Left colon (tissue), 2 donors: ENCODE measurements around the gene GTF2A1L. TPM values are rescaled to one million over a fixed set of nuclear protein-coding genes. Genes with fewer than 3 reads are reported as not detected.
"Not testable (repeated sequence)": the region's sequence is repeated elsewhere in the genome, so short reads cannot be mapped to it uniquely, and the experiment has no call there.

Experiments used
- ATAC-seq: fragments of 200-7000 bp; cut with Tn5 transposase; one replicate; pipeline ENCODE4 v1.9.1; 2020; ENCODE audit warnings: mild to moderate bottlenecking, moderate library complexity
- DNase-seq, 2 donors: peaks; one replicate each; pipeline ENCODE4 v3.0.0-alpha.2; 2020
- intact Hi-C, 2 donors: fragments of 100-400 bp; cut with DNase I in 1 of 2; cut with micrococcal nuclease in 1 of 2; formaldehyde crosslinking; loops; one replicate each; pipeline versions ENCODE4 v1.11.2 to v1.14.0; 2022; cut with DNase I, micrococcal nuclease
- total RNA-seq, 2 donors: library from RNA; stranded (reverse); fragmentation: NEBNext Ultra II Directional; extraction: Animal tissue kit (Norgen Biotek cat#: 25700); gene quantifications; one replicate each; pipeline ENCODE4 v1.2.1, GENCODE V29; 2021
- donor health status: DM: no; HTN: no; CAD: no.
- donor health status: DM: yes; HTN: yes; CAD: no.

Gene GTF2A1L
- total RNA-seq, 2 donors from 2014 or later = not detected

GRCh38 chr2:48600917-48601316 is 16.7 kb upstream of the GTF2A1L start:
- DNase-seq (no peak), ATAC-seq (no peak)
- intact Hi-C loops = no loop called here

GRCh38 chr2:48601349-48601748 is 16.3 kb upstream of the GTF2A1L start:
- intact Hi-C loops = no loop called here
- DNase-seq (peak in 1 of 2 donors; percentile 17), ATAC-seq (peak; percentile 60)

- no peak for ATAC-seq
- no peak for DNase-seq
- intact Hi-C loops = no loop called here
Measured at GRCh38 chr2:48605482-48606175, 12.0 kb upstream of the GTF2A1L start.

GRCh38 chr2:48607307-48608014 is 10.2 kb upstream of the GTF2A1L start:
- ATAC-seq (no peak), DNase-seq (no peak)
- intact Hi-C loops = no loop called here

- DNase-seq (no peak), ATAC-seq (no peak)
- intact Hi-C loops = no loop called here
Measured at GRCh38 chr2:48613211-48613610, 4.4 kb upstream of the GTF2A1L start.

- ATAC-seq, DNase-seq, intact Hi-C loops: not testable (repeated sequence)
Measured at GRCh38 chr2:48614581-48614980, 3.1 kb upstream of the GTF2A1L start.

GRCh38 chr2:48619526-48619925 is 1.9 kb downstream of the GTF2A1L start:
- intact Hi-C loops = no loop called here
- no peak for DNase-seq
- no peak for ATAC-seq

GRCh38 chr2:48620604-48621003 is 2.9 kb downstream of the GTF2A1L start:
- intact Hi-C loops = no loop called here
- DNase-seq (no peak), ATAC-seq (no peak)

- DNase-seq, intact Hi-C loops, ATAC-seq: not testable (repeated sequence)
Measured at GRCh38 chr2:48622691-48623090, 5.0 kb downstream of the GTF2A1L start.

GRCh38 chr2:48624696-48625095 is 7.0 kb downstream of the GTF2A1L start:
- DNase-seq (no peak), ATAC-seq (no peak)

GRCh38 chr2:48626047-48626446 is 8.4 kb downstream of the GTF2A1L start:
- ATAC-seq (no peak), DNase-seq (no peak)
- intact Hi-C loops = no loop called here

More at GRCh38 chr2:48624696-48625095, 7.0 kb downstream of the GTF2A1L start:
- intact Hi-C loops = no loop called here

GRCh38 chr2:48633143-48633542 is 15.5 kb downstream of the GTF2A1L start:
- DNase-seq (no peak), ATAC-seq (no peak)
- intact Hi-C loops = no loop called here

GRCh38 chr2:48635786-48636185 is 18.1 kb downstream of the GTF2A1L start:
- ATAC-seq (no peak), DNase-seq (no peak)
- intact Hi-C loops = no loop called here

GRCh38 chr2:48638261-48638660 is 20.6 kb downstream of the GTF2A1L start:
- DNase-seq (no peak), ATAC-seq (no peak)
- intact Hi-C loops = no loop called here

GRCh38 chr2:48651158-48651790 is 33.6 kb downstream of the GTF2A1L start:
- ATAC-seq (no peak), DNase-seq (no peak)
- intact Hi-C loops = no loop called here

- intact Hi-C loops = no loop called here
- no peak for DNase-seq
Measured at GRCh38 chr2:48668992-48669391, 51.3 kb downstream of the GTF2A1L start.

GRCh38 chr2:48673581-48673980 is 55.9 kb downstream of the GTF2A1L start:
- DNase-seq (no peak), ATAC-seq (peak; percentile 45)
- intact Hi-C loops = no loop called here

More at GRCh38 chr2:48668992-48669391, 51.3 kb downstream of the GTF2A1L start:
- no peak for ATAC-seq

GRCh38 chr2:48674933-48675332 is 57.3 kb downstream of the GTF2A1L start:
- intact Hi-C loops = no loop called here
- ATAC-seq = no peak
- no peak for DNase-seq

- DNase-seq (no peak), ATAC-seq (no peak)
- intact Hi-C loops = no loop called here
Measured at GRCh38 chr2:48677450-48677849, 59.8 kb downstream of the GTF2A1L start.

- ATAC-seq = no peak
- no peak for DNase-seq
- intact Hi-C loops = no loop called here
Measured at GRCh38 chr2:48685126-48685525, 67.5 kb downstream of the GTF2A1L start.
